ENCODE data around the gene JMJD8. TPM values are rescaled to one million over a fixed set of nuclear protein-coding genes. Genes with fewer than 3 reads are reported as not detected.

Gene JMJD8
- total RNA-seq, 2 experiments from 2014 or later = 48.7 to 82.3 TPM

GRCh38 chr16:729768-730665 is 45.9 kb upstream of the JMJD8 start:
- ChIA-PET POLR2A (interaction anchor here (1.3 kb wide), 1 partner anchor 9 kb away, joined by 4 read pairs; the partner anchor contains the start of gene ANTKMT), CTCF (ENCODE audit: unreplicated experiment) (no interaction called here)
- H3K4me2 ChIP-seq (ENCODE audit: low read length) = no peak overlapping the region
- H3K27ac ChIP-seq (ENCODE audit: low read depth, low read length, poor library complexity, severe bottlenecking) = no peak overlapping the region
- DNase-seq (ENCODE audit: low spot score) = no peak
- no TSS peak for BruUV-seq (replicated peaks)
- TF ChIP-seq EZH2phosphoT487 (IDR thresholded peaks at IDR 0.05; ENCODE audit: borderline replicate concordance, low read depth, low read length) (no peak), CTCF (conservative IDR thresholded peaks at IDR 0.05; ENCODE audit: low read length) (no peak)
- no peak overlapping the region for H2AFZ ChIP-seq (ENCODE audit: low read length)
- intact Hi-C loops (cut with micrococcal nuclease; ENCODE audit: unreplicated experiment) = no loop called here
- no peaks in the 10 kb centered on the region for H3K79me2 ChIP-seq (ENCODE audit: insufficient read depth, low read depth, low read length)
- no peaks in the 10 kb centered on the region for H3K9me2 ChIP-seq (ENCODE audit: insufficient read depth, low read length)
- H3K4me1 ChIP-seq (ENCODE audit: insufficient read depth, low read length, poor library complexity, severe bottlenecking) = peaks cover 13% of the 10 kb centered on the region
- peaks cover 56% of the 10 kb centered on the region for H3K36me3 ChIP-seq (ENCODE audit: insufficient read depth, low read length)
- no peaks in the 10 kb centered on the region for H3K9me3 ChIP-seq (ENCODE audit: low read length)
- no peaks in the 10 kb centered on the region for H4K20me1 ChIP-seq (ENCODE audit: insufficient read depth, low read length)
- no peak overlapping the region for H3K4me3 ChIP-seq (ENCODE audit: low read depth, low read length, poor library complexity, severe bottlenecking)

GRCh38 chr16:728890-729744 is 45.0 kb upstream of the JMJD8 start:
- no peak for DNase-seq (ENCODE audit: low spot score)
- peak overlapping the region; percentile 71 for H3K27ac ChIP-seq (ENCODE audit: low read depth, low read length, poor library complexity, severe bottlenecking)
- H3K36me3 ChIP-seq (ENCODE audit: insufficient read depth, low read length) = peaks cover 47% of the 10 kb centered on the region
- H3K4me2 ChIP-seq (ENCODE audit: low read length) = peak overlapping the region; percentile 100; the same call in 1 of the 2 replicates
- no peaks in the 10 kb centered on the region for H3K79me2 ChIP-seq (ENCODE audit: insufficient read depth, low read depth, low read length)
- POLR2A ChIA-PET = interaction anchor here (1.2 to 1.3 kb wide), 2 partner anchors 8 kb away, joined by 4 to 8 read pairs; partner anchors contain the start of gene ANTKMT
- TF ChIP-seq EZH2phosphoT487 (IDR thresholded peaks at IDR 0.05; ENCODE audit: borderline replicate concordance, low read depth, low read length) (no peak), CTCF (conservative IDR thresholded peaks at IDR 0.05; ENCODE audit: low read length) (no peak)
- no peak overlapping the region for H2AFZ ChIP-seq (ENCODE audit: low read length)
- H4K20me1 ChIP-seq (ENCODE audit: insufficient read depth, low read length) = no peaks in the 10 kb centered on the region
- intact Hi-C loops (cut with micrococcal nuclease; ENCODE audit: unreplicated experiment) = no loop called here
- TSS peak; percentile 66 for BruUV-seq (replicated peaks)
- no peaks in the 10 kb centered on the region for H3K9me2 ChIP-seq (ENCODE audit: insufficient read depth, low read length)
- peaks cover 22% of the 10 kb centered on the region for H3K4me1 ChIP-seq (ENCODE audit: insufficient read depth, low read length, poor library complexity, severe bottlenecking)
- H3K9me3 ChIP-seq (ENCODE audit: low read length) = no peaks in the 10 kb centered on the region
- no peak overlapping the region for H3K4me3 ChIP-seq (ENCODE audit: low read depth, low read length, poor library complexity, severe bottlenecking)
- CTCF ChIA-PET (ENCODE audit: unreplicated experiment) = no interaction called here
